Measurements from ENCODE around the gene MALT1. TPM values are rescaled to one million over a fixed set of nuclear protein-coding genes. Genes with fewer than 3 reads are reported as not detected.
"Not testable (repeated sequence)": the region's sequence is repeated elsewhere in the genome, so short reads cannot be mapped to it uniquely, and the experiment has no call there.

Gene MALT1
- total RNA-seq, 2 experiments from 2014 or later: 14.4 to 18.5 TPM

- peaks cover 27% of the 10 kb centered on the region for H3K4me1 ChIP-seq (ENCODE audit: insufficient read depth, low read length, poor library complexity, severe bottlenecking)
- H3K36me3 ChIP-seq (ENCODE audit: insufficient read depth, low read length); H3K4me2 ChIP-seq (ENCODE audit: low read length): not testable (repeated sequence)
Measured at GRCh38 chr18:58653144-58653722, 18.0 kb upstream of the MALT1 start.

GRCh38 chr18:58653814-58654509 lies 17.3 kb upstream of the MALT1 start:
- Histone ChIP-seq H2AFZ (ENCODE audit: low read length) (no peak overlapping the region), H4K20me1 (ENCODE audit: insufficient read depth, low read length) (no peaks in the 10 kb centered on the region), H3K9me2 (ENCODE audit: insufficient read depth, low read length) (no peaks in the 10 kb centered on the region), H3K27ac (ENCODE audit: low read depth, low read length, poor library complexity, severe bottlenecking) (no peak overlapping the region), H3K4me3 (ENCODE audit: low read depth, low read length, poor library complexity, severe bottlenecking) (no peak overlapping the region), H3K4me2 (ENCODE audit: low read length) (no peak overlapping the region), H3K36me3 (ENCODE audit: insufficient read depth, low read length) (no peaks in the 10 kb centered on the region), H3K79me2 (ENCODE audit: insufficient read depth, low read depth, low read length) (no peaks in the 10 kb centered on the region), H3K9me3 (ENCODE audit: low read length) (peaks cover 2% of the 10 kb centered on the region; the same call in 1 of the 2 replicates), H3K4me1 (ENCODE audit: insufficient read depth, low read length, poor library complexity, severe bottlenecking) (peaks cover 34% of the 10 kb centered on the region)
- POLR2A ChIA-PET: no interaction called here
- BruUV-seq (replicated peaks): no TSS peak
- CTCF ChIA-PET (ENCODE audit: unreplicated experiment): no interaction called here
- intact Hi-C loops (cut with micrococcal nuclease; ENCODE audit: unreplicated experiment): no loop called here
- no peak for DNase-seq (ENCODE audit: low spot score)
- TF ChIP-seq, protein P1, sequence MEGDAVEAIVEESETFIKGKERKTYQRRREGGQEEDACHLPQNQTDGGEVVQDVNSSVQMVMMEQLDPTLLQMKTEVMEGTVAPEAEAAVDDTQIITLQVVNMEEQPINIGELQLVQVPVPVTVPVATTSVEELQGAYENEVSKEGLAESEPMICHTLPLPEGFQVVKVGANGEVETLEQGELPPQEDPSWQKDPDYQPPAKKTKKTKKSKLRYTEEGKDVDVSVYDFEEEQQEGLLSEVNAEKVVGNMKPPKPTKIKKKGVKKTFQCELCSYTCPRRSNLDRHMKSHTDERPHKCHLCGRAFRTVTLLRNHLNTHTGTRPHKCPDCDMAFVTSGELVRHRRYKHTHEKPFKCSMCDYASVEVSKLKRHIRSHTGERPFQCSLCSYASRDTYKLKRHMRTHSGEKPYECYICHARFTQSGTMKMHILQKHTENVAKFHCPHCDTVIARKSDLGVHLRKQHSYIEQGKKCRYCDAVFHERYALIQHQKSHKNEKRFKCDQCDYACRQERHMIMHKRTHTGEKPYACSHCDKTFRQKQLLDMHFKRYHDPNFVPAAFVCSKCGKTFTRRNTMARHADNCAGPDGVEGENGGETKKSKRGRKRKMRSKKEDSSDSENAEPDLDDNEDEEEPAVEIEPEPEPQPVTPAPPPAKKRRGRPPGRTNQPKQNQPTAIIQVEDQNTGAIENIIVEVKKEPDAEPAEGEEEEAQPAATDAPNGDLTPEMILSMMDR (conservative IDR thresholded peaks at IDR 0.05; ENCODE audit: low read length): no peak
- TF ChIP-seq EZH2phosphoT487 (IDR thresholded peaks at IDR 0.05; ENCODE audit: borderline replicate concordance, low read depth, low read length): no peak

More at GRCh38 chr18:58653144-58653722, 18.0 kb upstream of the MALT1 start:
- H3K4me3 ChIP-seq (ENCODE audit: low read depth, low read length, poor library complexity, severe bottlenecking); DNase-seq (ENCODE audit: low spot score); intact Hi-C loops (cut with micrococcal nuclease; ENCODE audit: unreplicated experiment); H3K79me2 ChIP-seq (ENCODE audit: insufficient read depth, low read depth, low read length); H4K20me1 ChIP-seq (ENCODE audit: insufficient read depth, low read length); BruUV-seq (replicated peaks); H3K27ac ChIP-seq (ENCODE audit: low read depth, low read length, poor library complexity, severe bottlenecking); H2AFZ ChIP-seq (ENCODE audit: low read length); CTCF ChIA-PET (ENCODE audit: unreplicated experiment); H3K9me3 ChIP-seq (ENCODE audit: low read length); POLR2A ChIA-PET; H3K9me2 ChIP-seq (ENCODE audit: insufficient read depth, low read length): not testable (repeated sequence)

- Histone ChIP-seq H3K4me1 (ENCODE audit: insufficient read depth, low read length, poor library complexity, severe bottlenecking) (peaks cover 41% of the 10 kb centered on the region), H2AFZ (ENCODE audit: low read length) (no peak overlapping the region; the same call in 1 of the 2 replicates), H3K27ac (ENCODE audit: low read depth, low read length, poor library complexity, severe bottlenecking) (no peak overlapping the region), H3K79me2 (ENCODE audit: insufficient read depth, low read depth, low read length) (no peaks in the 10 kb centered on the region), H3K36me3 (ENCODE audit: insufficient read depth, low read length) (no peaks in the 10 kb centered on the region), H3K4me2 (ENCODE audit: low read length) (no peak overlapping the region), H4K20me1 (ENCODE audit: insufficient read depth, low read length) (no peaks in the 10 kb centered on the region), H3K4me3 (ENCODE audit: low read depth, low read length, poor library complexity, severe bottlenecking) (no peak overlapping the region), H3K9me3 (ENCODE audit: low read length) (peaks cover 7% of the 10 kb centered on the region; the same call in 1 of the 2 replicates), H3K9me2 (ENCODE audit: insufficient read depth, low read length) (no peaks in the 10 kb centered on the region)
- CTCF ChIA-PET (ENCODE audit: unreplicated experiment): no interaction called here
- intact Hi-C loops (cut with micrococcal nuclease; ENCODE audit: unreplicated experiment): no loop called here
- no peak for DNase-seq (ENCODE audit: low spot score)
- POLR2A ChIA-PET: interaction anchor here (0.6 to 1.0 kb wide), 2 partner anchors 15 to 215 kb away, joined by 3 to 6 read pairs; no protein-coding TSS in a partner anchor
- TF ChIP-seq, protein P1 (conservative IDR thresholded peaks at IDR 0.05; ENCODE audit: low read length): no peak
- no peak for TF ChIP-seq EZH2phosphoT487 (IDR thresholded peaks at IDR 0.05; ENCODE audit: borderline replicate concordance, low read depth, low read length)
- BruUV-seq (replicated peaks): no TSS peak
Measured at GRCh38 chr18:58654896-58655614, 16.2 kb upstream of the MALT1 start.

Measured in OCI-LY7 (cell line).